Adipocyte (in vitro differentiated cells): Measurements from ENCODE around the gene SFSWAP.
"Not testable (repeated sequence)": the region's sequence is repeated elsewhere in the genome, so short reads cannot be mapped to it uniquely, and the experiment has no call there.

Source experiments
- DNase-seq: peaks from one replicate; pipeline ENCODE4 v3.0.0-alpha.2; 2015; ENCODE audit warnings: low read depth
- H3K27me3 ChIP-seq: replicated peaks from 2 replicates; pipeline ENCODE4 v1.7.0; 2013; ENCODE audit warnings: mild to moderate bottlenecking, low read length, moderate library complexity; ENCODE audit not compliant: control insufficient read depth, insufficient read depth
- H3K36me3 ChIP-seq: 2 replicates; pipeline ENCODE4 v1.7.0; 2013; ENCODE audit warnings: low read length, mild to moderate bottlenecking, moderate library complexity; ENCODE audit not compliant: control insufficient read depth, insufficient read depth, severe bottlenecking
- H3K4me1 ChIP-seq: 2 replicates; pipeline ENCODE4 v1.7.0; 2013; ENCODE audit warnings: mild to moderate bottlenecking, low read length, moderate library complexity; ENCODE audit not compliant: control insufficient read depth, insufficient read depth
- H3K4me3 ChIP-seq: 2 replicates; pipeline ENCODE4 v1.7.0; 2013; ENCODE audit warnings: mild to moderate bottlenecking, low read length, moderate library complexity
- H3K9ac ChIP-seq: 2 replicates; pipeline ENCODE4 v1.7.0; 2013; ENCODE audit warnings: mild to moderate bottlenecking, low read length, moderate library complexity
- H3K9me3 ChIP-seq: 2 replicates; pipeline ENCODE4 v1.7.0; 2013; ENCODE audit warnings: mild to moderate bottlenecking, low read length, moderate library complexity; ENCODE audit not compliant: control insufficient read depth

SFSWAP gene

DNA sequence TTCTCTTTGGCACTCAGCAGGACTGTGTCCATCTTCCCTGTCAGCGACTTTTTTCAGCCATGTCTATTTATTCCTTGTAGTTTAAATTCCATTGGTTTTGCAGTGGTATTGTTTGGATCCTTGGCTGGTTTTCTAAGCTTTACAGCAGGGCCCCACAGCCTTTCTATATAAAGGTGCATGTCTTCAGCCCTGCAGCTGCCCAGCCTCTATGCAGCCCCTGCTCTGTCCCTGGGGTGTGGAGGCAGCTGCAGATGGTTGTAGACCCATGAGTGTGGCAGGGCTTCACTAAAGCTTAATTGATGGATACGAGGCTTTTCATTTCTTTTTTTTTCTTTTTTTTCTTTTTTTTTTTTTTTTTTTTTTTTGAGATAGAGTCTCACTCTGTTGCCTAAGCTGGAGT, 29.7 kb downstream of the SFSWAP start:
- no peaks in the 10 kb centered on the region for H3K27me3 ChIP-seq
- no peak overlapping the region for H3K4me3 ChIP-seq
- peaks cover 70% of the 10 kb centered on the region for H3K36me3 ChIP-seq
- H3K4me1 ChIP-seq: peaks cover 13% of the 10 kb centered on the region
- DNase-seq: no peak
- H3K9ac ChIP-seq: no peak overlapping the region
- no peaks in the 10 kb centered on the region for H3K9me3 ChIP-seq

- not testable (repeated sequence) for H3K9me3 ChIP-seq
- H3K36me3 ChIP-seq: peaks cover 79% of the 10 kb centered on the region
These were observed 31.9 kb downstream of the SFSWAP start for GRCh38 chr12:131742761-131743160.

GRCh38 chr12:131743410-131743809, 32.5 kb downstream of the SFSWAP start:
- Histone ChIP-seq H3K4me1 (peaks cover 13% of the 10 kb centered on the region), H3K36me3 (peaks cover 82% of the 10 kb centered on the region)
- DNase-seq, H3K9ac ChIP-seq, H3K27me3 ChIP-seq, H3K9me3 ChIP-seq, H3K4me3 ChIP-seq: not testable (repeated sequence)

More at GRCh38 chr12:131742761-131743160, 31.9 kb downstream of the SFSWAP start:
- H3K9ac ChIP-seq, DNase-seq, H3K4me3 ChIP-seq, H3K27me3 ChIP-seq: not testable (repeated sequence)
- H3K4me1 ChIP-seq: peaks cover 13% of the 10 kb centered on the region

DNA sequence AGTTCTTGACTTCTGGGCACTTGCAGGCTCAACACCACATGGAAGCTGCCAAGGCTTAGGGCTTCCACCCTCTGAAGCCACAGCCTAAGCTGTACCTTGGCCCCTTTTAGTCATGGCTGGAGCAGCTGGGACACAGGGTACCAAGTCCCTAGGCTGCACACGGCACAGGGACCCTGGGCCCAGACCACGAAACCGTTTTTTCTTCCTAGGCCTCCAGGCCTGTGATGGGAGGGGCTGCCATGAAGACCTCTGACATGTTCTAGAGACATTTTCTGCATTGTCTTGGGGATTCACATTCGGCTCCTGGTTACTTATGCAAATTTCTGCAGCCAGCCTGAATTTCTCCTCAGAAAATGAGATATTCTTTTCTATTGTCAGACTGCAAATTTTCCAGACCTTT, 33.0 kb downstream of the SFSWAP start:
- not testable (repeated sequence) for H3K4me3 ChIP-seq, DNase-seq, H3K9me3 ChIP-seq, H3K9ac ChIP-seq, H3K27me3 ChIP-seq
- Histone ChIP-seq H3K4me1 (peaks cover 12% of the 10 kb centered on the region), H3K36me3 (peaks cover 83% of the 10 kb centered on the region)

GRCh38 chr12:131744675-131745074, 33.8 kb downstream of the SFSWAP start:
- not testable (repeated sequence) for H3K4me3 ChIP-seq, DNase-seq, H3K9ac ChIP-seq, H3K27me3 ChIP-seq, H3K4me1 ChIP-seq, H3K9me3 ChIP-seq
- H3K36me3 ChIP-seq: peaks cover 86% of the 10 kb centered on the region

GRCh38 chr12:131745706-131746105, 34.8 kb downstream of the SFSWAP start:
- no peaks in the 10 kb centered on the region for H3K27me3 ChIP-seq
- no peak overlapping the region for H3K4me3 ChIP-seq
- no peak overlapping the region for H3K9ac ChIP-seq
- H3K9me3 ChIP-seq: no peaks in the 10 kb centered on the region
- peaks cover 85% of the 10 kb centered on the region for H3K36me3 ChIP-seq
- H3K4me1 ChIP-seq: peaks cover 8% of the 10 kb centered on the region
- DNase-seq: no peak

DNA sequence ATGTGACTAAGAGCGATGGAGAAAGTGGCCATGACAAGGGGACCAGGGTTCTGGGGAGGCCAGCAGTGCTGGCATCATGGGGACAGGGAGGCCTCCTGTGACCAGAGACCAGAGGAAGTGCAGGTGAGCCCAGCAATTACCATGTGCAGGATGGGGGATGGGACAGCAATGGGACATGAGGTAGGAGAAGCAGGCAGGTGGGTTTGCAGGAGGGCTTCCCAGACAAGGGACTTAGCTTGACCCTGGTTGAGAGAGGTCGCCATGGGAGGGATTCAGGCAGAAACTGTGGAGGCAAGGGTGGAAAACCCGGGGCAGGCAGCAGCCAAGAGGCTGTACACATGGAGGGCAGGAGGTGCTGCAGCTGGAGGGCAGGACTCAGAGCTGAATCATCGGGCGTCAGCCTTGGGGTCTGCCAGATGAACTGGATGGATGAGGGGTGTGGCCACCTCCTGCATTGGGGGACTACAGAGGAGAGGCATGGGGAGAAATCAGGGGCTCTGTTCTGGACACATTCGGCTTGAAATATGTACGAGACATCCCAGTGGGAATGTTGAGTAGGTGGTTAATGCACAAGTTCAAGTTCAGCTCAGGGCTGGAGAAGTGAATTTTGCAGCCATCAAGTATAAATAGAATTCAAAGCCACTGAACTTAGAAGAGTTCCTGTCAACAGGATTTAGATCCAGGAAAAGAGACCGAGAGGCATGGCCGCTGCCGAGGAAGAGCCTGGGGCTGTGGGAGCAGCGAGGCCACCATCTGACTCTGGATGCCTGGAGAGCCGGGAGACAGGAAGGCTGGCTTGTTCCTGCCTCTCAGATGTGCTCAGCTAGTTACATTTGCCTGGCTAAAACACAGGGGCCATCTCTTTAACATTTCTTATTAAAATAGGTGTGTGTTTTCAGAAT, 36.6 kb downstream of the SFSWAP start:
- H3K9ac ChIP-seq: no peak overlapping the region
- H3K9me3 ChIP-seq: no peaks in the 10 kb centered on the region
- H3K27me3 ChIP-seq: no peaks in the 10 kb centered on the region
- no peak overlapping the region for H3K4me3 ChIP-seq
- DNase-seq: no peak
- H3K4me1 ChIP-seq: no peaks in the 10 kb centered on the region
- peaks cover 86% of the 10 kb centered on the region for H3K36me3 ChIP-seq

GRCh38 chr12:131749618-131750315, 38.9 kb downstream of the SFSWAP start:
- Histone ChIP-seq H3K36me3 (peaks cover 79% of the 10 kb centered on the region), H3K4me1 (no peaks in the 10 kb centered on the region), H3K4me3 (no peak overlapping the region), H3K27me3 (no peaks in the 10 kb centered on the region), H3K9ac (no peak overlapping the region), H3K9me3 (no peaks in the 10 kb centered on the region)
- DNase-seq: no peak

GRCh38 chr12:131751335-131751734, 40.4 kb downstream of the SFSWAP start:
- Histone ChIP-seq H3K4me1 (no peaks in the 10 kb centered on the region), H3K36me3 (peaks cover 79% of the 10 kb centered on the region), H3K27me3 (no peaks in the 10 kb centered on the region), H3K4me3 (no peak overlapping the region), H3K9me3 (no peaks in the 10 kb centered on the region), H3K9ac (no peak overlapping the region)
- DNase-seq: no peak

DNA sequence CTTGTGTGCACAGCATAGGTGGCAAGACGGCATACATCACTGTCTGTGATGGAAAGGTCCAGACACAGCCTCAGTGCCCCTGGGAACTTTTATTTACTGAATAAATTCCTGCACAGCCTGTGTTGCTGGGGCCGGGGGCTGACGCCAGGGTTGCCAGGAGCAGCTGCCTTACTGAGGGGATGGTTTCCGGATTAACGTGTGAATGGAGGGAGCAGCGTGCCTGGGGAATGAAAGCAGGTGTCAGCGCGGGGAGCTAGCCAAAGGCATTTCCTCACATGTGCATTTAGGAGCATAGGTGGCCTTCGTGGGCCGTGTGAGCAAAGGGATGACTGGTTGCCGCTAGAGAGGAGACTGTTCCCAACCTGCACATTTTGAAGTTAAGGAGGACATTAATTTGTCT, 41.6 kb downstream of the SFSWAP start:
- Histone ChIP-seq H3K9ac (no peak overlapping the region), H3K4me1 (no peaks in the 10 kb centered on the region), H3K4me3 (no peak overlapping the region), H3K9me3 (no peaks in the 10 kb centered on the region), H3K27me3 (no peaks in the 10 kb centered on the region), H3K36me3 (peaks cover 83% of the 10 kb centered on the region)
- DNase-seq: no peak

GRCh38 chr12:131753005-131753404, 42.1 kb downstream of the SFSWAP start:
- H3K36me3 ChIP-seq: peaks cover 83% of the 10 kb centered on the region
- H3K27me3 ChIP-seq: no peaks in the 10 kb centered on the region
- no peak overlapping the region for H3K9ac ChIP-seq
- H3K4me1 ChIP-seq: no peaks in the 10 kb centered on the region
- no peak for DNase-seq
- H3K9me3 ChIP-seq: no peaks in the 10 kb centered on the region
- no peak overlapping the region for H3K4me3 ChIP-seq
